IMR-90 (cell line): ENCODE data around the gene ARGLU1. TPM values are rescaled to one million over a fixed set of nuclear protein-coding genes. Genes with fewer than 3 reads are reported as not detected.

Experiments used
- ATAC-seq: fragments of 200-7000 bp; cut with Tn5 transposase; 2 replicates; pipeline ENCODE4 v1.9.1; 2020; ENCODE audit warnings: low read depth, mild to moderate bottlenecking, moderate library complexity
- BruUV-seq: library from RNA; stranded (reverse); fragments of 400-500 nt; replicated peaks from 2 replicates; lab custom pipeline; 2021; lab: Mats Ljungman, UMichigan
- CTCF ChIA-PET: fragments of 300-600 bp; formaldehyde crosslinking; extraction: SDS; loops from one replicate; lab custom pipeline; 2021; ENCODE audit warnings: antibody characterized with exemption; lab: Yijun Ruan, JAX
- POLR2A ChIA-PET: fragments of 300-600 bp; sonication (Branson Sonifier 250); formaldehyde crosslinking; loops from one replicate; lab custom pipeline; 2022; ENCODE audit warnings: antibody characterized with exemption; ENCODE audit not compliant: unreplicated experiment; lab: Charles Lee
- DNase-seq: peaks from one replicate; pipeline ENCODE4 v3.0.0; 2013
- H2AFZ ChIP-seq: replicated peaks from 2 replicates; pipeline ENCODE3; 2013; ENCODE audit warnings: low read length, mild to moderate bottlenecking; ENCODE audit not compliant: poor library complexity
- H2AK5ac ChIP-seq: 2 replicates; pipeline ENCODE4 v1.6.1; 2013; ENCODE audit warnings: low read depth, low read length, inconsistent platforms
- H2AK9ac ChIP-seq: replicated peaks from 2 replicates; pipeline ENCODE3; 2013; ENCODE audit warnings: mild to moderate bottlenecking, low read depth, low read length, moderate library complexity; ENCODE audit not compliant: poor library complexity
- H2BK120ac ChIP-seq: 2 replicates; pipeline ENCODE4 v1.6.1; 2013; ENCODE audit warnings: low read depth, low read length, inconsistent platforms
- H2BK15ac ChIP-seq: 3 replicates; pipeline ENCODE4 v1.6.1; 2013; ENCODE audit warnings: low read depth, low read length, inconsistent platforms
- H2BK20ac ChIP-seq: 2 replicates; pipeline ENCODE4 v1.6.1; 2013; ENCODE audit warnings: low read depth, mild to moderate bottlenecking, inconsistent platforms, low read length, moderate library complexity
- H2BK5ac ChIP-seq: 2 replicates; pipeline ENCODE4 v1.6.1; 2013; ENCODE audit warnings: mild to moderate bottlenecking, low read depth, low read length, inconsistent platforms; ENCODE audit not compliant: poor library complexity, severe bottlenecking
- H3K14ac ChIP-seq: replicated peaks from 2 replicates; pipeline ENCODE4 v1.6.1; 2013; ENCODE audit warnings: low read depth, low read length, inconsistent platforms
- H3K18ac ChIP-seq: 2 replicates; pipeline ENCODE4 v1.6.1; 2013; ENCODE audit warnings: low read depth, low read length, control low read depth
- H3K23ac ChIP-seq: 2 replicates; pipeline ENCODE4 v1.6.1; 2013; ENCODE audit warnings: low read depth, low read length, inconsistent platforms
- H3K27ac ChIP-seq: 2 replicates; pipeline ENCODE4 v1.5.1; 2013; ENCODE audit warnings: mild to moderate bottlenecking, control low read depth, low read length; ENCODE audit not compliant: insufficient read depth
- H3K27me3 ChIP-seq: 2 replicates; pipeline ENCODE4 v1.6.1; 2013; ENCODE audit warnings: low read length; ENCODE audit not compliant: control insufficient read depth, insufficient read depth
- H3K36me3 ChIP-seq: 2 replicates; pipeline ENCODE4 v1.6.1; 2013; ENCODE audit warnings: low read length, mixed read lengths; ENCODE audit not compliant: control insufficient read depth, insufficient read depth
- H3K4ac ChIP-seq: 2 replicates; pipeline ENCODE4 v1.6.1; 2013; ENCODE audit warnings: low read depth, low read length, inconsistent platforms
- H3K4me1 ChIP-seq: 2 replicates; pipeline ENCODE4 v1.6.1; 2013; ENCODE audit warnings: low read length, mixed read lengths; ENCODE audit not compliant: control insufficient read depth, insufficient read depth
- H3K4me2 ChIP-seq: 2 replicates; pipeline ENCODE4 v1.6.1; 2013; ENCODE audit warnings: low read depth, mild to moderate bottlenecking, control low read depth, low read length, moderate library complexity
- H3K4me3 ChIP-seq: 2 replicates; pipeline ENCODE4 v1.5.1; 2013; ENCODE audit warnings: low read depth, mild to moderate bottlenecking, control low read depth, low read length, moderate library complexity; ENCODE audit not compliant: insufficient read depth
- H3K56ac ChIP-seq: 2 replicates; pipeline ENCODE4 v1.6.1; 2013; ENCODE audit warnings: low read length, inconsistent platforms; ENCODE audit not compliant: insufficient read depth; ENCODE audit errors: extremely low read depth
- H3K79me1 ChIP-seq, 2 experiments: 2 replicates each; pipeline ENCODE4 v1.6.1; 2013; ENCODE audit warnings: low read length in 2 of 2, inconsistent platforms in 1 of 2, low read depth in 1 of 2
- H3K9ac ChIP-seq: 2 replicates; pipeline ENCODE4 v1.6.1; 2013; ENCODE audit warnings: low read depth, low read length, control low read depth
- H3K9me1 ChIP-seq: 2 replicates; pipeline ENCODE4 v1.6.1; 2013; ENCODE audit warnings: low read length, inconsistent platforms; ENCODE audit not compliant: insufficient read depth
- H3K9me3 ChIP-seq: 2 replicates; pipeline ENCODE4 v1.6.1; 2013; ENCODE audit warnings: low read length; ENCODE audit not compliant: control insufficient read depth, insufficient read depth
- H4K20me1 ChIP-seq: 2 replicates; pipeline ENCODE4 v1.6.1; 2013; ENCODE audit warnings: low read length, inconsistent platforms; ENCODE audit not compliant: insufficient read depth
- H4K5ac ChIP-seq: 2 replicates; pipeline ENCODE4 v1.6.1; 2013; ENCODE audit warnings: mild to moderate bottlenecking, low read depth, low read length, control low read depth
- H4K8ac ChIP-seq, 2 experiments: 2 replicates each; pipeline ENCODE4 v1.6.1; 2013; ENCODE audit warnings: low read depth in 2 of 2, low read length in 2 of 2, control low read depth in 1 of 2, inconsistent platforms in 1 of 2
- H4K91ac ChIP-seq: 2 replicates; pipeline ENCODE4 v1.6.1; 2013; ENCODE audit warnings: low read depth, low read length, inconsistent platforms; ENCODE audit not compliant: insufficient read depth
- BHLHE40 ChIP-seq: fragments of 150-350 bp; IDR thresholded peaks from 2 replicates; pipeline ENCODE4 v1.6.1; 2016; ENCODE audit warnings: mild to moderate bottlenecking, low read depth, low read length
- ELK1 ChIP-seq: fragments of 150-350 bp; IDR thresholded peaks from 2 replicates; pipeline ENCODE4 v1.6.1; 2016; ENCODE audit warnings: low read depth, mild to moderate bottlenecking, low read length, moderate library complexity, borderline replicate concordance
- MAFK ChIP-seq: IDR thresholded peaks from 2 replicates; pipeline ENCODE4 v1.6.1; 2012; ENCODE audit warnings: low read depth, low read length, improper control_type of control experiment
- MAZ ChIP-seq: IDR thresholded peaks from 2 replicates; pipeline ENCODE4 v1.6.1; 2012; ENCODE audit warnings: low read depth, mild to moderate bottlenecking, low read length, improper control_type of control experiment, moderate library complexity, borderline replicate concordance
- RAD21 ChIP-seq: IDR thresholded peaks from 2 replicates; pipeline ENCODE4 v1.6.1; 2012; ENCODE audit warnings: low read length, improper control_type of control experiment
- RCOR1 ChIP-seq: IDR thresholded peaks from 2 replicates; pipeline ENCODE4 v1.6.1; 2012; ENCODE audit warnings: mild to moderate bottlenecking, low read length, improper control_type of control experiment; ENCODE audit not compliant: insufficient replicate concordance
- WGBS, 2 experiments: methylation state at CpG; one replicate each; pipeline versions ENCODE4 v1.1.5 to v1.1.7; 2013; ENCODE audit warnings: missing lambda C conversion rate in 2 of 2; ENCODE audit not compliant: insufficient read length in 1 of 2; ENCODE audit errors: extremely low coverage in 2 of 2; 5-methylcytosine and 5-hydroxymethylcytosine counted together
- dilution Hi-C: fragments of 300-500 bp; cut with HindIII; formaldehyde crosslinking; loops from one replicate; pipeline ENCODE4 v1.14.3; 2018; ENCODE audit warnings: low sequenced_read_pairs; ENCODE audit not compliant: unreplicated experiment
- in situ Hi-C: fragments of 300-500 bp; cut with MboI; formaldehyde crosslinking; loops from 3 replicates; pipeline ENCODE4 v1.14.3; 2019; ENCODE audit warnings: low sequenced_read_pairs, inconsistent platforms, mixed read lengths
- intact Hi-C: fragments of 100-400 bp; cut with micrococcal nuclease; formaldehyde crosslinking; loops from 2 replicates; pipeline ENCODE4 v1.10.0; 2022
- polyA plus RNA-seq, 3 experiments: library from polyadenylated mRNA; depleted of rRNA; stranded (reverse); fragments of >200 nt; gene quantifications; 2 replicates each; pipeline ENCODE4 v1.2.3, GENCODE V29; 2012; ENCODE audit warnings: low replicate concordance in 1 of 3
- total RNA-seq: library from RNA; depleted of rRNA; stranded (reverse); fragments of >200 nt; gene quantifications from 2 replicates; pipeline ENCODE4 v1.2.3, GENCODE V29; 2012

ARGLU1 gene
- total and polyA plus RNA-seq, 2 of the 4 experiments (the other 2 are of a cell fraction) = 11.1 to 51.4 TPM

- WGBS, 2 experiments = no CpG with 5 or more reads among the region's 1 CpG
- ChIA-PET CTCF (no interaction called here), POLR2A (no interaction called here)
- intact Hi-C loops = no loop called here
- Histone ChIP-seq H3K14ac (no peak overlapping the region), H4K8ac (no peak overlapping the region), H3K4me3 (no peak overlapping the region), H3K9ac (no peak overlapping the region), H3K36me3 (no peaks in the 10 kb centered on the region), H4K91ac (no peak overlapping the region), H2BK5ac (no peak overlapping the region), H3K4me1 (no peaks in the 10 kb centered on the region), H3K23ac (no peak overlapping the region), H3K9me3 (no peaks in the 10 kb centered on the region), H3K56ac (no peak overlapping the region), H2BK15ac (no peak overlapping the region), H2AK5ac (no peak overlapping the region), H2AK9ac (no peak overlapping the region), H2AFZ (no peak overlapping the region), H2BK20ac (no peak overlapping the region), H3K4me2 (no peak overlapping the region), H4K20me1 (no peaks in the 10 kb centered on the region), H3K18ac (no peak overlapping the region), H3K27me3 (no peaks in the 10 kb centered on the region), H3K4ac (no peak overlapping the region), H4K5ac (no peak overlapping the region), H3K79me1 (peaks cover 3 to 15% of the 10 kb centered on the region in 2 experiments), H2BK120ac (no peak overlapping the region), H3K27ac (no peak overlapping the region), H3K9me1 (no peaks in the 10 kb centered on the region)
- BruUV-seq = no TSS peak
- no peak for ATAC-seq
- dilution Hi-C loops = no loop called here
- DNase-seq = no peak
- in situ Hi-C loops = no loop called here
- TF ChIP-seq ELK1 (no peak), BHLHE40 (no peak), RCOR1 (no peak), MAZ (no peak), MAFK (no peak), RAD21 (no peak)
These were observed 69.4 kb downstream of the ARGLU1 start for GRCh38 chr13:106498571-106498970.
